Measurements from ENCODE around the gene BRAP.
"Not testable (repeated sequence)": the region's sequence is repeated elsewhere in the genome, so short reads cannot be mapped to it uniquely, and the experiment has no call there.

BRAP gene

GRCh38 chr12:111685811-111686573, at the start of gene BRAP, which contains the start of gene ACAD10:
Gene BRAP, minus strand, starts transcription at chr12:111685956. Its CDS starts 164 bp downstream, at chr12:111685792.
Gene ACAD10, plus strand, starts transcription at chr12:111686053. Its CDS starts 6,657 bp downstream, at chr12:111692710.
- DNase-seq, result peak; percentile 95 to 96

- DNase-seq, result no peak
Observed at GRCh38 chr12:111733340-111733915, 47.7 kb upstream of the BRAP start.

GRCh38 chr12:111732786-111733185, 47.0 kb upstream of the BRAP start:
- no peak for DNase-seq

- DNase-seq, result no peak
Observed at GRCh38 chr12:111730420-111730819, 44.7 kb upstream of the BRAP start.

- no peak for DNase-seq
Observed at GRCh38 chr12:111728795-111729194, 43.0 kb upstream of the BRAP start.

- not testable (repeated sequence) for DNase-seq
Observed at GRCh38 chr12:111723646-111724360, 38.0 kb upstream of the BRAP start.

GRCh38 chr12:111720457-111720856, 34.7 kb upstream of the BRAP start:
- DNase-seq, result no peak

GRCh38 chr12:111719316-111719715, 33.6 kb upstream of the BRAP start:
- DNase-seq, result not testable (repeated sequence)

- DNase-seq, result no peak
Observed at GRCh38 chr12:111715279-111715678, 29.5 kb upstream of the BRAP start.

- DNase-seq, result no peak
Observed at GRCh38 chr12:111706145-111706544, 20.4 kb upstream of the BRAP start.

GRCh38 chr12:111705672-111706071, 19.9 kb upstream of the BRAP start:
- DNase-seq, result no peak

GRCh38 chr12:111699962-111700361, 14.2 kb upstream of the BRAP start:
- no peak for DNase-seq

GRCh38 chr12:111693818-111694217, 8.1 kb upstream of the BRAP start:
- no peak for DNase-seq

- DNase-seq, result no peak
Observed at GRCh38 chr12:111692575-111693210, 6.9 kb upstream of the BRAP start.

- DNase-seq, result no peak
Observed at GRCh38 chr12:111691262-111691661, 5.5 kb upstream of the BRAP start.

GRCh38 chr12:111687952-111688351, 2.2 kb upstream of the BRAP start:
- no peak for DNase-seq

- no peak for DNase-seq
Observed at GRCh38 chr12:111687255-111687654, 1.5 kb upstream of the BRAP start.

- no peak for DNase-seq
Observed at GRCh38 chr12:111686574-111687105, 884 bp upstream of the BRAP start.

GRCh38 chr12:111685322-111685810, 390 bp downstream of the BRAP start:
- no peak for DNase-seq

GRCh38 chr12:111684485-111685198, 1.1 kb downstream of the BRAP start:
- DNase-seq, result not testable (repeated sequence)

- DNase-seq, result no peak
Observed at GRCh38 chr12:111677186-111677585, 8.6 kb downstream of the BRAP start.

- no peak for DNase-seq
Observed at GRCh38 chr12:111673503-111673902, 12.3 kb downstream of the BRAP start.

All from CD4-positive, alpha-beta T cell treated with Interleukin-1 beta for 1 hour (primary cell).